ENCODE data around the gene KLHL22. TPM values are rescaled to one million over a fixed set of nuclear protein-coding genes. Genes with fewer than 3 reads are reported as not detected.

KLHL22 gene
- total and polyA plus RNA-seq, 2 of the 13 experiments (the other 11 are each of a cell fraction or from before 2014, with no cell fraction given), result 10.9 to 14.8 TPM

GRCh38 chr22:20418211-20418788 lies 77.3 kb downstream of the KLHL22 start:
- WGBS (ENCODE audit: low lambda C conversion rate), result 17% methylated on average over 14 of the region's 42 CpGs
- Histone ChIP-seq H3K9me3 (ENCODE audit: low read length) (no peaks in the 10 kb centered on the region), H3K27ac (ENCODE audit: extremely low read length, insufficient read depth, low read length) (no peak overlapping the region), H3K36me3 (replicated peaks in 1 of 2; ENCODE audit: control insufficient read depth in 1 of 2, insufficient read depth in 2 of 2, low read length in 2 of 2) (no peaks in the 10 kb centered on the region), H3K4me3 (replicated peaks in 1 of 3; ENCODE audit: insufficient read depth in 1 of 3, low read depth in 2 of 3, low read length in 3 of 3) (peak overlapping the region; percentile 51 to 74 (median 57); a peak in 5 of 6 replicates), H3K9ac (ENCODE audit: insufficient read depth, low read depth, low read length) (no peak overlapping the region), H2AFZ (ENCODE audit: low read length) (no peak overlapping the region), H4K20me1 (ENCODE audit: insufficient read depth, low read length) (no peaks in the 10 kb centered on the region), H3K4me1 (ENCODE audit: insufficient read depth, low read length) (peaks cover 52% of the 10 kb centered on the region), H3K27me3 (ENCODE audit: control insufficient read depth in 1 of 2, insufficient read depth in 2 of 2, low read length in 2 of 2) (peaks cover 0 to 8% of the 10 kb centered on the region in 2 experiments; a peak in 3 of 5 replicates), H3K4me2 (ENCODE audit: low read depth, low read length) (peak overlapping the region; percentile 94), H3K79me2 (ENCODE audit: insufficient read depth, low read length) (no peaks in the 10 kb centered on the region)
- peak; percentile 57 for DNase-seq (ENCODE audit: low spot score)
- POLR2A ChIA-PET, result interaction anchor here (1.1 to 2.3 kb wide), 3 partner anchors 15 to 38 kb away, joined by 4 to 8 read pairs (median 6); partner anchors contain the start of gene ZNF74
- FAIRE-seq, result peak; percentile 28
- BruUV-seq (replicated peaks), result no TSS peak
- peak; percentile 78 for ATAC-seq
- intact Hi-C loops (cut with micrococcal nuclease; ENCODE audit: unreplicated experiment), result loop anchor here (1.0 kb wide), 1 partner anchor 38 kb away; no protein-coding TSS in a partner anchor
- in situ Hi-C loops (cut with HindIII; ENCODE audit: extremely low pct_ligation_motif_present, low pct_unique_long_range_greater_than_20kb), result loop anchor here (10.0 kb wide), 1 partner anchor 157 kb away; no protein-coding TSS in a partner anchor
- CTCF ChIA-PET (ENCODE audit: low intra/inter-chr PET ratio, low total read pairs), result interaction anchor here (1.4 to 2.7 kb wide), 3 partner anchors 35 to 78 kb away, joined by 3 to 66 read pairs (median 7); partner anchors contain the start of gene KLHL22
- no peak for TF ChIP-seq ZMAT3 (CRISPR knock-in tag; conservative IDR thresholded peaks at IDR 0.05)
- TF ChIP-seq NRL (CRISPR knock-in tag; IDR thresholded peaks at IDR 0.05; ENCODE audit: borderline replicate concordance), result 0 out of 2 replicates have a peak, but pooled peaks have one; percentile 29
- TF ChIP-seq HOXA3 (CRISPR knock-in tag; IDR thresholded peaks at IDR 0.05), result peak; percentile 74
- peak; percentile 82 for TF ChIP-seq XRCC5 (optimal IDR thresholded peaks at IDR 0.05; ENCODE audit: low read length)
- TF ChIP-seq SKI (IDR thresholded peaks at IDR 0.05; ENCODE audit: partially characterized antibody), result peak; percentile 23
- no peak for TF ChIP-seq ZNF282 (IDR thresholded peaks at IDR 0.05; ENCODE audit: partially characterized antibody)
- no peak for TF ChIP-seq SAFB2 (CRISPR knock-in tag; IDR thresholded peaks at IDR 0.05; ENCODE audit: borderline replicate concordance, low read depth)
- TF ChIP-seq YEATS2 (CRISPR knock-in tag; IDR thresholded peaks at IDR 0.05; ENCODE audit: borderline replicate concordance), result peak; percentile 38; the same call in 1 of the 2 replicates
- TF ChIP-seq ZFP37 (CRISPR knock-in tag; IDR thresholded peaks at IDR 0.05; ENCODE audit: borderline replicate concordance), result no peak
- TF ChIP-seq ZNF772 (CRISPR knock-in tag; IDR thresholded peaks at IDR 0.05), result no peak
- no peak for TF ChIP-seq NCOA5 (CRISPR knock-in tag; IDR thresholded peaks at IDR 0.05)
- no peak for TF ChIP-seq ZNF343 (CRISPR knock-in tag; IDR thresholded peaks at IDR 0.05)
- peak; percentile 55; the same call in 1 of the 2 replicates for TF ChIP-seq ZNF350 (CRISPR knock-in tag; IDR thresholded peaks at IDR 0.05; ENCODE audit: borderline replicate concordance, low read depth)
- TF ChIP-seq RORA (CRISPR knock-in tag; IDR thresholded peaks at IDR 0.05), result no peak
- no peak for TF ChIP-seq HDAC6 (IDR thresholded peaks at IDR 0.05; ENCODE audit: low read depth, low read length)
- TF ChIP-seq, protein P1, sequence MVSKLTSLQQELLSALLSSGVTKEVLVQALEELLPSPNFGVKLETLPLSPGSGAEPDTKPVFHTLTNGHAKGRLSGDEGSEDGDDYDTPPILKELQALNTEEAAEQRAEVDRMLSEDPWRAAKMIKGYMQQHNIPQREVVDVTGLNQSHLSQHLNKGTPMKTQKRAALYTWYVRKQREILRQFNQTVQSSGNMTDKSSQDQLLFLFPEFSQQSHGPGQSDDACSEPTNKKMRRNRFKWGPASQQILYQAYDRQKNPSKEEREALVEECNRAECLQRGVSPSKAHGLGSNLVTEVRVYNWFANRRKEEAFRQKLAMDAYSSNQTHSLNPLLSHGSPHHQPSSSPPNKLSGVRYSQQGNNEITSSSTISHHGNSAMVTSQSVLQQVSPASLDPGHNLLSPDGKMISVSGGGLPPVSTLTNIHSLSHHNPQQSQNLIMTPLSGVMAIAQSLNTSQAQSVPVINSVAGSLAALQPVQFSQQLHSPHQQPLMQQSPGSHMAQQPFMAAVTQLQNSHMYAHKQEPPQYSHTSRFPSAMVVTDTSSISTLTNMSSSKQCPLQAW (CRISPR knock-in tag; IDR thresholded peaks at IDR 0.05), result 0 out of 2 replicates have a peak, but pooled peaks have one; percentile 19
- TF ChIP-seq ATF3 (CRISPR knock-in tag; IDR thresholded peaks at IDR 0.05), result 0 out of 2 replicates have a peak, but pooled peaks have one; percentile 40
- no peak for TF ChIP-seq HMGA1 (CRISPR knock-in tag; conservative IDR thresholded peaks at IDR 0.05)
- no peak for TF ChIP-seq RFXANK (CRISPR knock-in tag; IDR thresholded peaks at IDR 0.05)
- no peak for TF ChIP-seq NFE2L1 (CRISPR knock-in tag; IDR thresholded peaks at IDR 0.05; ENCODE audit: borderline replicate concordance)
- no peak for TF ChIP-seq SOX6 (IDR thresholded peaks at IDR 0.05)
- peak; percentile 63 for TF ChIP-seq SOX6 (CRISPR knock-in tag; IDR thresholded peaks at IDR 0.05)
- no peak for TF ChIP-seq ZSCAN12 (CRISPR knock-in tag; IDR thresholded peaks at IDR 0.05)
- no peak for TF ChIP-seq SSRP1 (CRISPR knock-in tag; IDR thresholded peaks at IDR 0.05)
- TF ChIP-seq ZNF432 (CRISPR knock-in tag; IDR thresholded peaks at IDR 0.05; ENCODE audit: borderline replicate concordance), result no peak
- TF ChIP-seq ZNF563 (CRISPR knock-in tag; IDR thresholded peaks at IDR 0.05), result no peak

Data from HepG2 (cell line).